ENCODE results near the gene AKNA.

Gene AKNA

GRCh38 chr9:114302727-114303126 lies 85.1 kb downstream of the AKNA start:
- in situ Hi-C loops (cut with MboI; ENCODE audit: low pct_unique_long_range_greater_than_20kb, low sequenced_read_pairs), result no loop called here
- no peak for DNase-seq

DNA sequence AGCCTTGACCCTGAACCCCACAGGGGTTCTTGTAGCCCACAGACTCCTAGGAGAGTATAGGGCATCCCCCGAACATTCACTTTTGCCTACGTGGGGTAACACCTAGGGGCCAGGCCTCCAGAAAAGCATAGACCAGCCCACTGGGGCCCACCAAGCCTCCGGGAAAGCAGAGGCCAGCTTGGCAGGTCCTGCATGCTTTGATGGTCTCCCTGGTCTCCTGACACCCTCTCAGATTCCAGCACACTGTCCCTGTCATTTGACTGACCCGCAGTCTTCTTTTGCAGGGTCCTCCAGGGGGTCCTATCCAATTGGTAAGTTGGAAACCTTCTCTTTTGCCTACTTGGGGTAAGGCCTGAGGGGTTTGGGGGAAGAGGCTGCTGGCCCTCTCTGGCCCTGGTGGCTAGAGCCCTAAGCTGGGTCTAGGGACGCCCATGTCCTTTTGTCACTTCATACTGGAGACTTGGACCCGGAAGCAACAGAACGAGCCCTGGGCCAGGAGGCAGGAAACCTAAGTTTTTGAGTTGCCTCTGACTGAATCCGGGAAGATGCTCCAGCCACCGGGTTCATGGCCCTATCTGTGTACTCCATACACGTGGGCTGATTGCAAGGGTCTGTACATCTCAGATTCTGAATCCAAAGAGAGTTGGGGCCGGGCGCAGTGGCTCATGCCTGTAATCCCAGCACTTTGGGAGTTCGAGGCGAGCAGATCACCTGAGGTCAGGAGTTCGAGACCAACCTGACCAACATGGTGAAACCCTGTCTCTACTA lies 85.8 kb downstream of the AKNA start:
- DNase-seq, result no peak
- in situ Hi-C loops (cut with MboI; ENCODE audit: low pct_unique_long_range_greater_than_20kb, low sequenced_read_pairs), result no loop called here

GRCh38 chr9:114300846-114301797 lies 86.7 kb downstream of the AKNA start:
- in situ Hi-C loops (cut with MboI; ENCODE audit: low pct_unique_long_range_greater_than_20kb, low sequenced_read_pairs), result no loop called here

DNA sequence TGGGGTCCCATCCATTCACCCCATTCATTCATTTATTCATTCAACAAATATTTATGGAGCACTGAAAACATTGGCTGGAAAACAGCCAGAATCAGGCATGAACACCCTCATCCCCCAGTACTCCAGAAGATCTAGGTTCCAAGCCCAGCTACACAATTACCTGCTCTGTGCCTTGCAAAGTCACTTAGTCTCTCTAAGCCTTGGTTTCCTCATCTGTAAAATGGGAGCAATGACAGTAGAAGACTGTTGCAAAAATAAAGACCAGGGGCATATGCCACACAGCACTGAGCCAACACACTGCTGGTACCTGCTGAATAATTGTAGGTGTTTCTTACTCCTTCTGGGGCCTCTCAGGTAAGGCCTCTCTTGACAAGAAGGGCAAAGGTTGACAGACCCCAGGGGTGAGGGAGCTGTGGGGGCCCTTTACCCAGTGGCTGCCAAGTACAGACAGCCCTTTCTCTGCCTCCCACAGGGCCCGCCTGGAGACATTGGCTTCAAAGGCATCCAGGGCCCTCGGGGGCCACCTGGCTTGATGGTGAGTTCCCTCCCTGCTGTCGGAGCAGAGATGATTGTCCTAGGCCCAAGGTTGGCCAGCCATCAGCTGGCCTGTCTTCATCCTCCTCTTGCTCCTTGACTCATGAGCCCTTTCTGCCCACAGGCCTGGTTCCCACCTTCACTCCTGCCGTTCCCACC lies 87.5 kb downstream of the AKNA start:
- in situ Hi-C loops (cut with MboI; ENCODE audit: low pct_unique_long_range_greater_than_20kb, low sequenced_read_pairs), result no loop called here

More at GRCh38 chr9:114300846-114301797, 86.7 kb downstream of the AKNA start:
- DNase-seq, result no peak

GRCh38 chr9:114299286-114300152 lies 88.3 kb downstream of the AKNA start:
- DNase-seq, result no peak
- in situ Hi-C loops (cut with MboI; ENCODE audit: low pct_unique_long_range_greater_than_20kb, low sequenced_read_pairs), result no loop called here

More for the DNA sequence above, 87.5 kb downstream of the AKNA start:
- no peak for DNase-seq

DNA sequence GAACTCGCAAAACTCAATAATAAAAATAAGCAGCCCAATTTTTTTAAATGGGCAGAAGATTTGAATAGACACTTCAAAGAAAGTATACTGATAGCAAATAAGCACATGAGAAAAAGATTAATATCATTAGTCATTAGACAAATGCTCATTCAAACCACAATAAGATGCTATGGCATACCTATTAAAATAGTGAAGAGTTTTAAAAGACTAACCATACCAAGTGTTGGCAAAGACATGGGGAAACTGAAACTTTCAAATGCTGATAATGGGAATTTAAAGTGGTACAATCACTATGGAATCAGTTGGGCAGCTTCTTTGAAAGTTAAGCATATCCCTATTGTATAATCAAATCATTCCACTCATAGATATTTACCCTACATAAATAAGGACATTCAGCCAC lies 91.4 kb downstream of the AKNA start:
- in situ Hi-C loops (cut with MboI; ENCODE audit: low pct_unique_long_range_greater_than_20kb, low sequenced_read_pairs), result no loop called here
- no peak for DNase-seq

- no peak for DNase-seq
- in situ Hi-C loops (cut with MboI; ENCODE audit: low pct_unique_long_range_greater_than_20kb, low sequenced_read_pairs), result no loop called here
Measured at GRCh38 chr9:114294664-114295063, 93.1 kb downstream of the AKNA start.

DNA sequence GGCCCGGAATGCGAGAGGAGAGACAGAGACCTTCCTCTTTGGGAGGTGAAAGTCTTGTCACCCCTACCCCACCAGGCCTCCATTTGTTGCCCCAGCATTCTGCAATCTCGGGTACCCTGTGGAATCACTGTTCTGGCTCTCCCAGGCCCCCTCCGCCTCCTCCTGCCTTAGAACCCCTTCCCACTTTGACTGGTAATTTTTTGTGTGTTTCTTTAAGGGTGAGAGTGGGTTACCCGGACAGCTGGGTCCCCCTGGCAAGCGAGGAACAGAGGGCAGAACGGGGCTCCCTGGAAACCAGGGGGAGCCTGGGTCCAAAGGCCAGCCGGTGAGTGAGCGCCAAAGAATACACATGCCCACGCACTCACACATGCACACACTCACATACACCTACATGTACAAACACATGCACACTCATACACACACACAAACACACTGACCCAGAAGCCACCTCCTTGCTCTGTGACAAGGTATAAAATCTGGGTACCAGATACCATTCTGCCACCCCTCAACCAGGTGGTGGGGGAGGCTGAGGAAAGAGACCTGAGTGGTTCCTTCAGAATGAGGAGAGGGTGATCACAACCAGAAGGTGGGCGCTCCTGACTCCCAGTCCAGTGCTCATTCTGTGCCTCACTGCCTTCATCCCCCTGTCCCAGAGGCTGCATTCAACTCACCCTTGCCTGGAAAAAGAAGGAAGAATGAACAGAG lies 95.7 kb downstream of the AKNA start:
- DNase-seq, result no peak
- in situ Hi-C loops (cut with MboI; ENCODE audit: low pct_unique_long_range_greater_than_20kb, low sequenced_read_pairs), result no loop called here

DNA sequence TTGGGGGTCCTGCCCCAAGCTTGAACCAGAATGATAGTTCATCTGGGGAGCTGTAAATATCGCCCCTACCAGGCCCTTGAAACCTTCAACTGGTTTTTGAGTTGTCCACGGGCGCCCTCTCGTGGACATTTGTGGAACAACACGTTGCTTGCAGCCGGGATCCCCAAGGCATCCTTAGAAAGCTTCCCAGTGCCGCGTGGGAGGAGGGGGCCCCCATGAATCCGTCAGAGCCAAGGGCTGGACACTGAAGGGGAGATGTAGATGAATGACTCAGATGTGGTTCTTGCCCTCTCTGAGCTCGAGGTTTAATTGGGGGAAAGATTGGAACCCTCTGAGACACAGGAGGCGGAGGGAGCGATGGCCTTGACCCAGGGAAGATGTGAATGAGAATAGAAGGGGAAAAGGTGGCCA lies 96.7 kb downstream of the AKNA start:
- peak; percentile 74 for DNase-seq
- in situ Hi-C loops (cut with MboI; ENCODE audit: low pct_unique_long_range_greater_than_20kb, low sequenced_read_pairs), result no loop called here

DNA sequence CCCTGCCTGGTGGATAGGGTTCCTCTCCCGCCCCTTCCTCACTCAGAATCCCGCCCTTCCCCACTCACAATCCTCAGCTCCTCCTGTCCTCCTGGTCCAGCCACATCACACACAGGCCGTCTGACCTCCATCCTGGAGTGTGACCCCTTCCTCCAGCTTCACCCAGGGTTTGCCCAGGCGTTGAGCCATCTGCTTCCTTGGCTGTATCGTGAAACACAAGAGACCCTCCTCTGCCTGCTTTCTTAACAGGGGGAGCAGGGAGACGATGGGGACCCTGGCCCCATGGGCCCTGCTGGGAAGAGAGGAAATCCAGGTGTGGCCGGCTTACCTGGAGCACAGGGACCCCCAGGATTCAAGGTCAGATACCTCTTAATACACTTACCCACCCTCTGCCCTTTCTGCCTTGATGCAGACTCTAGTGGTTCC lies 97.2 kb downstream of the AKNA start:
- in situ Hi-C loops (cut with MboI; ENCODE audit: low pct_unique_long_range_greater_than_20kb, low sequenced_read_pairs), result no loop called here

DNA sequence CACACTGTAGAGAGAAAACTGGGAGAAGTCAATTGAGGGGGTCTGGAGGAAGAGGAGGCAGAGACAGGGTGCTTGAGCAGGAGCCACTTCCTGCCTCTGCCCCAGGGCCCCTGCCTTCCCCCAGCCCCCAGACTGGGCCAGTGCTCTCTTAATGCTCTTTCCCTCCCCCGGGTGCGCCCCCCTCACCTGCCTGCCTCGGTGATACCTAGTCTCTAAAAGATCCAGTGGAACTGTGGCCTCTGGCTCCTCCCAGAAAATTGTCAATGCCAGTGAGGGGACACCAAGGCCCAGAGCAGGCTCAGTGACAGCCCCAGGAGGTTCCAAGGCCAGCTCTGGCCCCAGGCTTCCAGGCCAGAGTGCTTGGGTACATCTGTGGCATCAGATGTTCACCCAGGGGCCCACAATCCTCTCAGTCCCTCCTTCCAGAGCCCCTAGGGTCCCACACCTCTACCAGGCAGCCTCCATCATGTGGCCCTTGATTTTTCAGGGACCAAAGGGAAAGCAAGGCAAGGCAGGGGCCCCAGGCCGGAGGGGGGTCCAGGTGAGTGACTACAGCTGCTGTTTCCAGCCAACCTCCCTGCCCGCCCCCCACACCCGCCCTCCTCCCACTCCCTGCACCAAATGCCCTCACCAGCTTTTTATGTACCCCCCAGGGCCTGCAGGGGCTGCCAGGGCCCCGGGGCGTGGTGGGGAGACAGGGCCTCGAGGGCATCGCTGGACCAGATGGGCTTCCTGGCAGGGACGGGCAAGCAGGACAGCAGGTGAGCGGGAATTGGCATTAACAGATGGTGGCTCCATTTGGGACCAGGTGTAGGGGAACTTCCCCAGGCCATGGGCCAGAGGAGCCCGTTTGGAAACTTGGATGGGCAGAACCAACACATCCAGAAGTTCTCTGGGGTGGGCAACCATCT lies 98.0 kb downstream of the AKNA start:
- no peak for DNase-seq
- in situ Hi-C loops (cut with MboI; ENCODE audit: low pct_unique_long_range_greater_than_20kb, low sequenced_read_pairs), result loop anchor here (10.0 kb wide), 1 partner anchor 205 kb away; no protein-coding TSS in a partner anchor

More for the DNA sequence above, 97.2 kb downstream of the AKNA start:
- no peak for DNase-seq

- in situ Hi-C loops (cut with MboI; ENCODE audit: low pct_unique_long_range_greater_than_20kb, low sequenced_read_pairs), result loop anchor here (10.0 kb wide), 1 partner anchor 204 kb away; no protein-coding TSS in a partner anchor
Measured at GRCh38 chr9:114289106-114289505, 98.7 kb downstream of the AKNA start.

GRCh38 chr9:114288193-114289091 lies 99.3 kb downstream of the AKNA start:
- no peak for DNase-seq
- in situ Hi-C loops (cut with MboI; ENCODE audit: low pct_unique_long_range_greater_than_20kb, low sequenced_read_pairs), result loop anchor here (10.0 kb wide), 1 partner anchor 204 kb away; no protein-coding TSS in a partner anchor

More at GRCh38 chr9:114289106-114289505, 98.7 kb downstream of the AKNA start:
- DNase-seq, result no peak

GRCh38 chr9:114287763-114288192 lies 100.0 kb downstream of the AKNA start:
- in situ Hi-C loops (cut with MboI; ENCODE audit: low pct_unique_long_range_greater_than_20kb, low sequenced_read_pairs), result loop anchor here (10.0 kb wide), 1 partner anchor 203 kb away; no protein-coding TSS in a partner anchor
- DNase-seq, result no peak

DNA sequence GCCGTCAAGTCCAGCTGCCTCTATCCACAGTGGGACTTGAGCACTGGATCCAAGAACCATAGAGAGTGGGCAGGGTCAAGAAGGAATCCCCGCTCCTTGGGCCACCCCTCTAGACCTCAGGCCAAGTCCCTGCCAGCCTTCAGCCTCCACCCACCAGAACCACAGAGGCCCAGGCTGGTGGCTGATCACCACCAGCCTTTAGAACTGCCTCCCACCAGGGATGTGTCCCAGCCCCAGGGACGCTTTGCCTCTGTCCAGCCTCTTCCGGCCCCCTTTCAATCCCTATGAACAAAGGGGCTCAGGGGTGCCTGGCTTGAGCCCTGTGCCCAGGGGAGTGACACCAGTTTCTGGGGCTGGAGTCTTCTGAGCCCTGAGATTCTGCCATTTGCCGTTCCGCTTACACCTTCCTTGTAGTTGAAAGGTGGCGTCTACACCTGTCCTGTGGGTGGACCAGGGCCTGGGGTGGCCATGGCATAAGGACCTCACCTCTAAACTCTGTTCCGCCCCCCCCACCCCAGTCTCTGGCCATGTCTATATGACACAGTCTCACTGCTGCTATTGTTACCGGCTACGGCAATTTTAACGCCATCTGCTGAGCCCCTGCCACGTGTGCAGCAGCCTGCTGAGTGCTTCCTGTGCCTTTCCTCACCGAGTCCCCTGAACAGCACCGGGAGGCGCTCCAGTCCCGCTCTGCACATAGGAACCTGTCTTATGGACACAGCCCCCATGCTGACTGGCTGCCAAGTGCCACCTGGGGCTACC lies 100.6 kb downstream of the AKNA start:
- no peak for DNase-seq
- in situ Hi-C loops (cut with MboI; ENCODE audit: low pct_unique_long_range_greater_than_20kb, low sequenced_read_pairs), result loop anchor here (10.0 kb wide), 1 partner anchor 202 kb away; no protein-coding TSS in a partner anchor

Measured in KBM-7 (cell line).